Sigmoid colon (tissue), 7 donors: ENCODE results near the gene ANKMY1. TPM values are rescaled to one million over a fixed set of nuclear protein-coding genes. Genes with fewer than 3 reads are reported as not detected.

Experiments
- DNase-seq: peaks from one replicate; pipeline ENCODE4 v3.0.0-alpha.2; 2019
- H3K27ac ChIP-seq, 4 donors: fragments of 200-600 bp; sonication (generic); one replicate each; pipeline ENCODE4 v1.5.1; 2016 to 2019; ENCODE audit warnings: mild to moderate bottlenecking in 1 of 4
- H3K27me3 ChIP-seq, 3 donors: fragments of 200-600 bp; sonication (generic); one replicate each; pipeline ENCODE4 v1.5.1; 2019; ENCODE audit warnings: mild to moderate bottlenecking in 1 of 3
- H3K36me3 ChIP-seq, 4 donors: fragments of 200-600 bp; sonication (generic); one replicate each; pipeline ENCODE4 v1.5.1; 2016 to 2019
- H3K4me1 ChIP-seq, 4 donors: fragments of 200-600 bp; sonication (generic); one replicate each; pipeline ENCODE4 v1.5.1; 2017 to 2019
- H3K4me3 ChIP-seq, 4 donors: fragments of 200-600 bp; sonication (generic); one replicate each; pipeline ENCODE4 v1.5.1; 2017 to 2019; ENCODE audit warnings: mild to moderate bottlenecking in 2 of 4, moderate library complexity in 1 of 4
- H3K9me3 ChIP-seq, 4 donors: fragments of 200-600 bp in 3 of 4; sonication (generic) in 3 of 4; one replicate each; pipeline versions ENCODE4 v1.5.1 to v1.6.1; 2013 to 2019
- EP300 ChIP-seq, 4 donors: sonication (generic); formaldehyde crosslinking; IDR thresholded peaks; one replicate each; pipeline ENCODE4 v1.6.1; 2017; ENCODE audit warnings: antibody characterized with exemption in 4 of 4
- POLR2A ChIP-seq, 2 donors: fragments of 450-650 bp; IDR thresholded peaks; one replicate each; pipeline ENCODE4 v1.6.1; 2016; ENCODE audit warnings: antibody characterized with exemption in 2 of 2, mild to moderate bottlenecking in 2 of 2, moderate library complexity in 2 of 2
- POLR2AphosphoS5 ChIP-seq, 4 donors: sonication (generic); formaldehyde crosslinking; IDR thresholded peaks; one replicate each; pipeline ENCODE4 v1.6.1; 2017; ENCODE audit warnings: antibody characterized with exemption in 4 of 4
- WGBS, 2 donors: extraction: QIAGEN DNeasy Blood & Tissue Kit; methylation state at CpG; one replicate each; pipeline ENCODE4 v1.1.7; 2013; 5-methylcytosine and 5-hydroxymethylcytosine counted together
- intact Hi-C: fragments of 100-400 bp; cut with DNase I; formaldehyde crosslinking; loops from one replicate; pipeline ENCODE4 v1.15.1; 2023
- polyA plus RNA-seq, 3 donors: library from polyadenylated mRNA; stranded (reverse); fragments of 200-250 nt; gene quantifications; one replicate each; pipeline ENCODE4 v1.2.3, GENCODE V29; 2013
- total RNA-seq, 4 donors: library from RNA; depleted of rRNA; stranded (reverse); fragments of >200 nt; gene quantifications; one replicate each; pipeline ENCODE4 v1.1.0, GENCODE V29; 2016
- TF ChIP-seq, protein P1 (sequence below), 4 experiments: fragments of 450-650 bp in 3 of 4; fragments of 200-600 bp in 1 of 4; IDR thresholded peaks; one replicate each; pipeline ENCODE4 v1.5.1; 2016 to 2019; ENCODE audit warnings: antibody characterized with exemption in 4 of 4, mild to moderate bottlenecking in 3 of 4, moderate library complexity in 2 of 4
- donor health status: healthy with polysubstance abuse.
- donor health status: Bipolar disorder and iron deficiency.
- donor health status: healthy.

Gene ANKMY1
- total and polyA plus RNA-seq, 7 donors = 3.6 to 14.0 (median 8.9) TPM

DNA sequence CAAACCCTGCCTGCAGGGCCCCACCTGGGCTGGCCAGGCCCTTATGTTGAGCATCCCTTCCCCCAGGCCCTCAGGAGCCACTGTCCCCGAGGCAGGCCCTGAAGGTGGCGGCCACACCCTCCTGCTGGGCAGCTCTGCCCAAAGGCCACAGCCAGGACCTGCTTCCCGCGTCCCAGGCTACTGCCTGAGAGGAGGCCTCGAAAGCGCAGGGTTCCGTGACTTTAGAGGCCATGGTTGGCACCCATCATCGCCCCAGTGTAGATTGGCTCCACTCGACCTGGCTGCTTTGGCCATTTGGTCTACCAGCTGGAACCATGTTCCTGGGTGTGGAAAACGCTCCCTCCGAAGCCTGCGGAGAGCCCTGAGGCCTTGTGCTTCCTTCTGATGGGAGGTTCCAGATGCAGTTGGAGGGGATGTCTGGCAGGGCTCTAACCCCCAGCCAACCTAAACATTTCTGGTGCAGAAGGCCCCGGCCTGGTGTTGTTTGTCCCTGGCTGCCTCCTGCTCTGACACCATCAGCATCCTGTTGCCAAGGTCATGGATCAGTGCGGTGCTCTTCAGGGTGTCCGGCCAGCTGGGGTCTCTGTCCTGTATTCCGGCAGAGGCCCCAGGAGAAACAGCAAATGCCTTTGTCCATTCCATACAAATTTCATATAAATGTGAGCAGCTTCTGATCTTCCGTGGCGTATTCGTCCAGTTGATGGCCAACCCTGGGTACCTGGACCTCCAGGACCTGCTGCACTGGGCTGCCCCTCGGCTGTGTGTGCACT lies 43.5 kb upstream of the ANKMY1 start:
- intact Hi-C loops = no loop called here
- TF ChIP-seq, protein P1, sequence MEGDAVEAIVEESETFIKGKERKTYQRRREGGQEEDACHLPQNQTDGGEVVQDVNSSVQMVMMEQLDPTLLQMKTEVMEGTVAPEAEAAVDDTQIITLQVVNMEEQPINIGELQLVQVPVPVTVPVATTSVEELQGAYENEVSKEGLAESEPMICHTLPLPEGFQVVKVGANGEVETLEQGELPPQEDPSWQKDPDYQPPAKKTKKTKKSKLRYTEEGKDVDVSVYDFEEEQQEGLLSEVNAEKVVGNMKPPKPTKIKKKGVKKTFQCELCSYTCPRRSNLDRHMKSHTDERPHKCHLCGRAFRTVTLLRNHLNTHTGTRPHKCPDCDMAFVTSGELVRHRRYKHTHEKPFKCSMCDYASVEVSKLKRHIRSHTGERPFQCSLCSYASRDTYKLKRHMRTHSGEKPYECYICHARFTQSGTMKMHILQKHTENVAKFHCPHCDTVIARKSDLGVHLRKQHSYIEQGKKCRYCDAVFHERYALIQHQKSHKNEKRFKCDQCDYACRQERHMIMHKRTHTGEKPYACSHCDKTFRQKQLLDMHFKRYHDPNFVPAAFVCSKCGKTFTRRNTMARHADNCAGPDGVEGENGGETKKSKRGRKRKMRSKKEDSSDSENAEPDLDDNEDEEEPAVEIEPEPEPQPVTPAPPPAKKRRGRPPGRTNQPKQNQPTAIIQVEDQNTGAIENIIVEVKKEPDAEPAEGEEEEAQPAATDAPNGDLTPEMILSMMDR (IDR thresholded peaks at IDR 0.05) = no peak
- TF ChIP-seq POLR2AphosphoS5 (IDR thresholded peaks at IDR 0.05) (no peak), POLR2A (IDR thresholded peaks at IDR 0.05) (no peak), EP300 (IDR thresholded peaks at IDR 0.05) (no peak)
- Histone ChIP-seq H3K4me1 (peaks cover 0 to 24% (median 15%) of the 10 kb centered on the region in 4 donors), H3K9me3 (no peaks in the 10 kb centered on the region), H3K36me3 (peaks cover 0 to 24% (median 14%) of the 10 kb centered on the region in 4 donors), H3K27ac (no peak overlapping the region), H3K27me3 (no peaks in the 10 kb centered on the region), H3K4me3 (no peak overlapping the region)
- WGBS, 2 donors = 85 to 93% methylated on average over 20 of the region's 20 CpGs
- peak; percentile 58 for DNase-seq

DNA sequence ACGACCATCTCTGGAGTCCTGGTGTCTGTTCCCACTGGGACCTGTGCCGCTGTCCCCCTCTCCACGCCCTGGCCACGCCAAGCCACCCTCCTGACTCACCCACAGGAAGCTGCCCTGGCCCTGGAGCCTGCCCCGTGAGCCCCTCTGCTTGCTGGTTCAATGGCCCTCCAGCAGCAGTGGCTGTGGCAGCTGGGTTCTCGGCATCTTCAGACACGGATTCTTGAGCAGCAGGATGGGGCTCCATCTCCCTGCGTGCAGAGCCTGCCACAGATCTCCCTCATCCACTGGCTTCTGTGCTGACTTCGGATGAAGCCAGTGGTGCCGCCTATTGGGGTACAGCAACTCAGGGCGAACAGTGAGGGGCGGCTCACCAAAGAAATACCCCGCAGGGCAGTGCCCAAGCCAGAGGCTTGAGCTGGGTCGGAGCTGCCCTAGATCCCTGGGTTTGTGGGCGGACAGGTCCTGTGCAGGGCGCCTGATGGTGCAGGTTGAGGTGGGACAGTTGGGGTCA lies 42.7 kb upstream of the ANKMY1 start:
- peak; percentile 59 for DNase-seq
- no peaks in the 10 kb centered on the region for H3K27me3 ChIP-seq
- 95% methylated on average over 16 of the region's 16 CpGs for WGBS, 2 donors
- H3K9me3 ChIP-seq = no peaks in the 10 kb centered on the region
- intact Hi-C loops = no loop called here
- no peak overlapping the region for H3K4me3 ChIP-seq
- H3K27ac ChIP-seq = no peak overlapping the region
- H3K36me3 ChIP-seq = peaks cover 0 to 24% (median 14%) of the 10 kb centered on the region in 4 donors
- TF ChIP-seq EP300 (IDR thresholded peaks at IDR 0.05) (no peak), POLR2AphosphoS5 (IDR thresholded peaks at IDR 0.05) (no peak), POLR2A (IDR thresholded peaks at IDR 0.05) (no peak)
- H3K4me1 ChIP-seq = peaks cover 0 to 31% (median 23%) of the 10 kb centered on the region in 4 donors

DNA sequence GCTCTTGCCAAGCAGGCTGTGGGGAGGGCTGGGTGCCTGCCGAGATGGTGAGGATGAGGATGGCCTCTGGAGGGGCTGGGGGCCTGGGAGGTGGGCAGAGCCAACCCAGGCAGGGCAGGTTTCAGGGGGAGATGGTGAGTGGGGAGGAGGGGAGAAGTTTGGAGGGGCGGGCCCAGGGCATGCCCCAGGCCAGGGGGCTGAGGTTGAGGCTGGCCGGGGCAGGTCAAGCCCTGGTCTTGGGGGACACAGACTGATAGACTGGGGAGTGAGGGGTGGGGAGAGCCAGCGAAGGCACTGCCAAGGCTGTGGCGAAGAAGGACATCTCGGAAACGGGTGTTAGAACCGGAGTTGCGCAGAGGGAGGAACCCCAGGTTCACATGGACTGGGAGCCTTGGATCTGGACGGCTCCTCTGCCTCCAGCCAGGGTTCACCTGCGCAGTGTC lies 41.4 kb upstream of the ANKMY1 start:
- H3K36me3 ChIP-seq = peaks cover 0 to 26% (median 17%) of the 10 kb centered on the region in 4 donors
- no peak overlapping the region for H3K4me3 ChIP-seq
- H3K4me1 ChIP-seq = peaks cover 0 to 41% (median 27%) of the 10 kb centered on the region in 4 donors
- no peaks in the 10 kb centered on the region for H3K27me3 ChIP-seq
- DNase-seq = peak; percentile 53
- TF ChIP-seq, protein P1 (IDR thresholded peaks at IDR 0.05) = no peak
- TF ChIP-seq POLR2A (IDR thresholded peaks at IDR 0.05) (no peak), EP300 (IDR thresholded peaks at IDR 0.05) (no peak), POLR2AphosphoS5 (IDR thresholded peaks at IDR 0.05) (no peak)
- H3K9me3 ChIP-seq = no peaks in the 10 kb centered on the region
- H3K27ac ChIP-seq = no peak overlapping the region
- WGBS, 2 donors = 94 to 96% methylated on average over 11 of the region's 11 CpGs
- intact Hi-C loops = loop anchor here (5.0 kb wide), 1 partner anchor 42 kb away; the partner anchor contains the start of gene ANKMY1

DNA sequence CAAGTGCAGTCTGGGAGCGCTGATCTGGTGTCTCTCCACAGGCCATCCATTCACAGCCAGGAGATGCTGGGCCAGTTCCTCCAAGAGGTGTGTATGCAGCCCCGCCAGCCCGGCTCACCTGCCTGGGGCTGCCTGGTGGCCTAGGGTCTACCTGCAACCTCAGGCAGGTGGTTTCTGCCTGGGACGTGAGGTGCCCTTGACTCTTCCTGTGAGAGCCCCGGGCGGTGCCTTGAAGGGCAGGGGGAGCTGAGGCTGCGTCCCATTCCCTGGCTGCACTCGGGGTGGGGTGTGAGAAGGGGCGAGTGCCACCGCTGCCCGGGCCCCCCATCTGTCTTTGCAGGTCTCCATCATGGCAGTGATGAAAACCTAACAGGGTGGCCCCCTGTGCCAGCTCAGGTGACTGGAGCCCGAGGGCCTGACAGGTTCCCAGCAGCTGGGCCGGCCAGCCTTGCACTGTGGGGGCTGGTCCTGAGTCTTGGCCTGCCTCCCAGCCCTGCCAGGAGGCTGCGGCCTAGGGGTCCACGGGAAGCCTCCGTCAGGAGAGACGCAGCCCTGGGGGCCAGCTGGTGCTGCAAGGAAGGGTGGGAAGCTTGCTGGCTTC lies 40.6 kb upstream of the ANKMY1 start:
- peak; percentile 64 for DNase-seq
- no peaks in the 10 kb centered on the region for H3K27me3 ChIP-seq
- TF ChIP-seq EP300 (IDR thresholded peaks at IDR 0.05) (no peak), POLR2A (IDR thresholded peaks at IDR 0.05) (no peak), POLR2AphosphoS5 (IDR thresholded peaks at IDR 0.05) (no peak)
- TF ChIP-seq, protein P1 (IDR thresholded peaks at IDR 0.05) = no peak
- peaks cover 0 to 26% (median 18%) of the 10 kb centered on the region in 4 donors for H3K36me3 ChIP-seq
- no peaks in the 10 kb centered on the region for H3K9me3 ChIP-seq
- 95 to 96% methylated on average over 17 of the region's 17 CpGs for WGBS, 2 donors
- peak overlapping the region in 1 of 4 donors; percentile 43 for H3K27ac ChIP-seq
- intact Hi-C loops = loop anchor here (5.0 kb wide), 1 partner anchor 41 kb away; the partner anchor contains the start of gene ANKMY1
- no peak overlapping the region for H3K4me3 ChIP-seq
- H3K4me1 ChIP-seq = peaks cover 0 to 41% (median 27%) of the 10 kb centered on the region in 4 donors
